ENCODE data around the gene XPO6. TPM values are rescaled to one million over a fixed set of nuclear protein-coding genes. Genes with fewer than 3 reads are reported as not detected.
A peak's percentile ranks its signal among the peaks of the same experiment; 100 is the strongest.

The XPO6 gene
- total RNA-seq, 1 donor = 102 TPM

DNA sequence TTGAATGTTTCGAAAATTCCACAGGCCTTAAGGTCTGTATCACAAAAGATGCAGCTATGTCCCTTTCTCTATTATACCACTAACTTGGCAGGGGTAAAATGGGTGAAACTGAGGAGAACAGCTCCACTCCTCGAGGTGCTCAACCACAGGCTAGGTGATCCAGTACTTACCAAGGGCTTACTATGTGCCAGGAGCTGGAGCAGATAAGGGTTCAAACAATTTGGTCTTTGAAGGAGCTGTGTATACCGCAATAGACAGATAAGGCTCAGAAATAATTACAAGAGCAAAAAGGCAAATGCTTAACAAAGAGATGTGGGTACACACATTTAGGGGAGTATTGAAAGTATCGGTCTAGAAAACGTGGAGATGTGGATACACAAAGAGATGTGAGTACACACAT, 1.5 kb downstream of the XPO6 start:
- Histone ChIP-seq H3K9me3 (ENCODE audit: low read depth, low read length) (no peaks in the 10 kb centered on the region), H3K4me1 (ENCODE audit: insufficient read depth, low read length) (peaks cover 17% of the 10 kb centered on the region), H3K27me3 (ENCODE audit: insufficient read depth, low read length) (no peaks in the 10 kb centered on the region), H3K27ac (ENCODE audit: low read depth, low read length) (peak overlapping the region; percentile 82), H3K4me2 (ENCODE audit: insufficient read depth, low read length) (peak overlapping the region; percentile 99), H3K4me3 (ENCODE audit: insufficient read depth, low read length) (peak overlapping the region; percentile 81), H3K79me2 (ENCODE audit: insufficient read depth, low read length) (peaks cover 69% of the 10 kb centered on the region), H4K20me1 (ENCODE audit: insufficient read depth, low read length) (peaks cover 40% of the 10 kb centered on the region), H3K36me3 (ENCODE audit: insufficient read depth, low read length) (peaks cover 39% of the 10 kb centered on the region), H2AFZ (ENCODE audit: low read length) (no peak overlapping the region)
- TF ChIP-seq, protein P1, sequence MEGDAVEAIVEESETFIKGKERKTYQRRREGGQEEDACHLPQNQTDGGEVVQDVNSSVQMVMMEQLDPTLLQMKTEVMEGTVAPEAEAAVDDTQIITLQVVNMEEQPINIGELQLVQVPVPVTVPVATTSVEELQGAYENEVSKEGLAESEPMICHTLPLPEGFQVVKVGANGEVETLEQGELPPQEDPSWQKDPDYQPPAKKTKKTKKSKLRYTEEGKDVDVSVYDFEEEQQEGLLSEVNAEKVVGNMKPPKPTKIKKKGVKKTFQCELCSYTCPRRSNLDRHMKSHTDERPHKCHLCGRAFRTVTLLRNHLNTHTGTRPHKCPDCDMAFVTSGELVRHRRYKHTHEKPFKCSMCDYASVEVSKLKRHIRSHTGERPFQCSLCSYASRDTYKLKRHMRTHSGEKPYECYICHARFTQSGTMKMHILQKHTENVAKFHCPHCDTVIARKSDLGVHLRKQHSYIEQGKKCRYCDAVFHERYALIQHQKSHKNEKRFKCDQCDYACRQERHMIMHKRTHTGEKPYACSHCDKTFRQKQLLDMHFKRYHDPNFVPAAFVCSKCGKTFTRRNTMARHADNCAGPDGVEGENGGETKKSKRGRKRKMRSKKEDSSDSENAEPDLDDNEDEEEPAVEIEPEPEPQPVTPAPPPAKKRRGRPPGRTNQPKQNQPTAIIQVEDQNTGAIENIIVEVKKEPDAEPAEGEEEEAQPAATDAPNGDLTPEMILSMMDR (IDR thresholded peaks at IDR 0.05; ENCODE audit: extremely low read depth, low read depth, low read length) = no peak
- DNase-seq (ENCODE audit: insufficient read length, low spot score, missing footprints) = peak; percentile 69

DNA sequence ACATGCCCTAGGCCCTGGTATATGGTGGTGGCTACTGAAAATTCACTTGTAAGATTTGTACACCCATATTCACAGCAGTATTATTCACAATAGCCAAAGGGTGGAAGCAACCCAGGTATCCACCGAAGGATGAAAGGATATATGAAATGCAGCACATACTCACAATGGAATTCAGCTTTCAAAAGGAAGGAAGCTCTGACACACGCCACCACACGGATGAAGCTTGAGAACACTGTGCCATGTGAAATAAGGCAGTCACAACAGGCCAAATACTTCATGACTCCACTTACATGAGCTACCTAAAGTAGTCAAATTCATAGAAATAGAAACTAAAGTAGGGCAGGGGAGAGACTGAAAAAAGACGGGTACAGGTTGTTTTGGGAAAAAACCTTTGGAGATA, 2.9 kb downstream of the XPO6 start:
- peaks cover 83% of the 10 kb centered on the region for H3K79me2 ChIP-seq (ENCODE audit: insufficient read depth, low read length)
- peak overlapping the region; percentile 10 for H3K27ac ChIP-seq (ENCODE audit: low read depth, low read length)
- H3K27me3 ChIP-seq (ENCODE audit: insufficient read depth, low read length) = no peaks in the 10 kb centered on the region
- TF ChIP-seq, protein P1 (IDR thresholded peaks at IDR 0.05; ENCODE audit: extremely low read depth, low read depth, low read length) = no peak
- peaks cover 17% of the 10 kb centered on the region for H3K4me1 ChIP-seq (ENCODE audit: insufficient read depth, low read length)
- H3K4me3 ChIP-seq (ENCODE audit: insufficient read depth, low read length) = no peak overlapping the region
- peaks cover 53% of the 10 kb centered on the region for H3K36me3 ChIP-seq (ENCODE audit: insufficient read depth, low read length)
- H3K9me3 ChIP-seq (ENCODE audit: low read depth, low read length) = no peaks in the 10 kb centered on the region
- DNase-seq (ENCODE audit: insufficient read length, low spot score, missing footprints) = no peak
- H4K20me1 ChIP-seq (ENCODE audit: insufficient read depth, low read length) = peaks cover 53% of the 10 kb centered on the region
- H3K4me2 ChIP-seq (ENCODE audit: insufficient read depth, low read length) = peak overlapping the region; percentile 7
- H2AFZ ChIP-seq (ENCODE audit: low read length) = no peak overlapping the region

DNA sequence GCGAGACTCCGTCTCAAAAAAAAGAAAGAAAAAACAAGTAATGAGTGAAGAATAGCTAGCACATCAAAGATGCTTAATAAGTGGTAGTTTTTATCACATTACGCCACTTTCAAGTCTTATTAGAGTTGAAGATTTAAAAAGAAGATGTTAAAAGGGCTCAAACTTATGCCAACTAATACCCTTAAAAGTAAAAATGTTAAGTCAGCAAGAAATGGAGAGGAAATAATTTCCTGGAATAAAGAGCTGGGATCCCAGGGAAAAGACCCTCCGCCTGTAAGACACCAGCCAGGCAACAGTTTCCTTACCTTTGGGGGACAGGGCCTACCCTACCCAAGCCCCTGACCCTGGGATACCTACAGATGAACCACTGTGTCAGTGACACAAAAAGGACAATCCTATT, 3.6 kb downstream of the XPO6 start:
- H3K36me3 ChIP-seq (ENCODE audit: insufficient read depth, low read length) = peaks cover 60% of the 10 kb centered on the region
- no peaks in the 10 kb centered on the region for H3K27me3 ChIP-seq (ENCODE audit: insufficient read depth, low read length)
- peaks cover 17% of the 10 kb centered on the region for H3K4me1 ChIP-seq (ENCODE audit: insufficient read depth, low read length)
- TF ChIP-seq, protein P1 (IDR thresholded peaks at IDR 0.05; ENCODE audit: extremely low read depth, low read depth, low read length) = no peak
- no peaks in the 10 kb centered on the region for H3K9me3 ChIP-seq (ENCODE audit: low read depth, low read length)
- no peak for DNase-seq (ENCODE audit: insufficient read length, low spot score, missing footprints)
- peaks cover 60% of the 10 kb centered on the region for H4K20me1 ChIP-seq (ENCODE audit: insufficient read depth, low read length)
- H3K27ac ChIP-seq (ENCODE audit: low read depth, low read length) = no peak overlapping the region
- H3K4me2 ChIP-seq (ENCODE audit: insufficient read depth, low read length) = peak overlapping the region; percentile 7
- no peak overlapping the region for H3K4me3 ChIP-seq (ENCODE audit: insufficient read depth, low read length)
- peaks cover 90% of the 10 kb centered on the region for H3K79me2 ChIP-seq (ENCODE audit: insufficient read depth, low read length)
- no peak overlapping the region for H2AFZ ChIP-seq (ENCODE audit: low read length)

DNA sequence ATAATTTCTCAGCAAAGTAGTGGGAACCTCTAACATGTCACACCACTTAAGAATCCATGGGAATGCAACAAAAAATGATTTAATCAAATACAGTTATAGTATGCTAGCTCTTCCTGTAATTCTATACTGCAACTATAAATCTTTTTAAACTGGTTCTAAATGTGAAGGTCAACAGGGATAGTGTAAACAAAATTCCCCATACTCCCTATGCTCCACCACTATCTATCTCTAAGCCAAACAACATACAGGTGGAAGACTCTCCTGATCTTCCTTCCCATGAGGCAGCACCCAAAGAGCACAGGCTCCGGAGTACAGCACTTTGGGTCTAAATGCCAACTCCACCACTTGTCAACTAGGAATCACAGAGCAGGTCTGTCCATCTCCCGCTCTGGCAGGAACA, 4.4 kb downstream of the XPO6 start:
- H3K4me3 ChIP-seq (ENCODE audit: insufficient read depth, low read length) = no peak overlapping the region
- peaks cover 97% of the 10 kb centered on the region for H3K79me2 ChIP-seq (ENCODE audit: insufficient read depth, low read length)
- no peak overlapping the region for H2AFZ ChIP-seq (ENCODE audit: low read length)
- DNase-seq (ENCODE audit: insufficient read length, low spot score, missing footprints) = no peak
- TF ChIP-seq, protein P1 (IDR thresholded peaks at IDR 0.05; ENCODE audit: extremely low read depth, low read depth, low read length) = no peak
- peak overlapping the region; percentile 19 for H3K27ac ChIP-seq (ENCODE audit: low read depth, low read length)
- peaks cover 67% of the 10 kb centered on the region for H4K20me1 ChIP-seq (ENCODE audit: insufficient read depth, low read length)
- no peaks in the 10 kb centered on the region for H3K27me3 ChIP-seq (ENCODE audit: insufficient read depth, low read length)
- H3K36me3 ChIP-seq (ENCODE audit: insufficient read depth, low read length) = peaks cover 66% of the 10 kb centered on the region
- no peaks in the 10 kb centered on the region for H3K9me3 ChIP-seq (ENCODE audit: low read depth, low read length)
- H3K4me2 ChIP-seq (ENCODE audit: insufficient read depth, low read length) = no peak overlapping the region
- H3K4me1 ChIP-seq (ENCODE audit: insufficient read depth, low read length) = peaks cover 13% of the 10 kb centered on the region

Data from osteoblast (primary cell).